ENCODE data around the gene APH1B.

DNA sequence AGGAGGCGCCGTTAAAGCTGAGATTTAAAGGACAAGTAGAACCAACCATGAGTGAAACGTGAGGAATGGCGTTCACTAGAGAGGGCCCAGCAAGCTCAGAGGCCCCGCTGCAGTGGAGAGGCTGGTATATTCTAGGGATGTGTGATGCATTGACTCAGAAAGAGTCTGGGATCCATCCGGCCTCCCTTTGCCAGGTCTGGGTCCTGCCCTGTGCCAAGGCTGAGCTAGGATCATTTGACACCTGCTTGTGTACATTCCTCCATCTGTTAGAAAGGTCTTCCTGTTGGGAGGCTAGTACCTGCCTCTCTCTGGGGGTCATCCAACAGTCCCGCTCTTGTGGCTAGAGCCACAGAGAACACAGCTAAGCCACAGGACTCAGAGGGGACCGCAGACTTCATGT is 75.9 kb downstream of the APH1B start:
- TF ChIP-seq YY1 (IDR thresholded peaks at IDR 0.05; ENCODE audit: insufficient read depth, insufficient read length) (no peak), ZNF274 (IDR thresholded peaks at IDR 0.05; ENCODE audit: low read depth, low read length) (no peak)
